Endothelial cell of umbilical vein (primary cell): ENCODE data around the gene SUCLG2. TPM values are rescaled to one million over a fixed set of nuclear protein-coding genes. Genes with fewer than 3 reads are reported as not detected.

Experiments
- BruUV-seq: library from RNA; stranded (reverse); fragments of 400-500 nt; replicated peaks from 2 replicates; lab custom pipeline; 2021; lab: Mats Ljungman, UMichigan
- CTCF ChIA-PET: fragments of 300-600, 350-600 bp; sonication (Branson Sonifier 250); formaldehyde crosslinking; loops from one replicate; lab custom pipeline; 2021; ENCODE audit warnings: antibody characterized with exemption, inconsistent platforms; lab: Charles Lee
- POLR2A ChIA-PET: fragments of 300-600, 350-600 bp; sonication (Branson Sonifier 250); formaldehyde crosslinking; loops from one replicate; lab custom pipeline; 2021; ENCODE audit warnings: antibody characterized with exemption, inconsistent platforms; lab: Charles Lee
- DNase-seq: peaks from one replicate; pipeline ENCODE4 v3.0.0-alpha.2; 2011; ENCODE audit warnings: low read depth, low spot score
- FAIRE-seq: peaks from 2 replicates; lab custom pipeline; 2011; peaks lifted over from hg19 to GRCh38; lab: Jason Lieb, UNC
- H2AFZ ChIP-seq: 2 replicates; pipeline ENCODE4 v1.6.0; 2012; ENCODE audit warnings: low read depth, low read length, control low read depth, inconsistent platforms
- H3K27ac ChIP-seq: 2 replicates; pipeline ENCODE4 v1.5.1; 2011; ENCODE audit warnings: low read depth, mild to moderate bottlenecking, control low read depth, low read length, moderate library complexity; ENCODE audit not compliant: insufficient read depth
- H3K27me3 ChIP-seq, 2 experiments: 2 replicates each; pipeline versions ENCODE4 v1.6.0 to v1.6.1; 2011; ENCODE audit warnings: low read length in 2 of 2, mixed read lengths in 1 of 2; ENCODE audit not compliant: control insufficient read depth in 2 of 2, insufficient read depth in 2 of 2
- H3K36me3 ChIP-seq, 2 experiments: 2 replicates in 1 of 2; 3 replicates in 1 of 2; pipeline ENCODE4 v1.5.1; 2011; ENCODE audit warnings: low read length in 2 of 2, mild to moderate bottlenecking in 1 of 2, moderate library complexity in 1 of 2; ENCODE audit not compliant: control insufficient read depth in 2 of 2, insufficient read depth in 2 of 2; ENCODE audit errors: extremely low read depth in 1 of 2
- H3K4me1 ChIP-seq: 3 replicates; pipeline ENCODE4 v1.5.1; 2011; ENCODE audit warnings: mild to moderate bottlenecking, low read length; ENCODE audit not compliant: control insufficient read depth, insufficient read depth; ENCODE audit errors: extremely low read depth
- H3K4me2 ChIP-seq: 2 replicates; pipeline ENCODE4 v1.6.1; 2011; ENCODE audit warnings: low read length, control low read depth, mixed read lengths; ENCODE audit not compliant: insufficient read depth
- H3K4me3 ChIP-seq, 3 experiments: fragments of 200-600 bp in 1 of 3; sonication (generic), shearing (Covaris generic) in 1 of 3; replicated peaks in 1 of 3; 2 replicates each; pipeline ENCODE4 v1.5.1; 2011 to 2016; ENCODE audit warnings: control low read depth in 3 of 3, low read length in 3 of 3, mild to moderate bottlenecking in 2 of 3, inconsistent platforms in 1 of 3, low read depth in 1 of 3, moderate library complexity in 1 of 3; ENCODE audit not compliant: insufficient read depth in 1 of 3
- H3K79me2 ChIP-seq: 2 replicates; pipeline ENCODE4 v1.6.0; 2012; ENCODE audit warnings: low read length, inconsistent platforms; ENCODE audit not compliant: control insufficient read depth, insufficient read depth
- H3K9ac ChIP-seq: replicated peaks from 2 replicates; pipeline ENCODE3; 2011; ENCODE audit warnings: low read length, control low read depth; ENCODE audit not compliant: insufficient read depth; ENCODE audit errors: extremely low read depth
- H3K9me1 ChIP-seq: replicated peaks from 3 replicates; pipeline ENCODE4 v1.6.0; 2011; ENCODE audit warnings: mild to moderate bottlenecking, low read length; ENCODE audit not compliant: control insufficient read depth, insufficient read depth; ENCODE audit errors: extremely low read depth
- H3K9me3 ChIP-seq: replicated peaks from 2 replicates; pipeline ENCODE4 v1.5.1; 2012; ENCODE audit warnings: low read length, inconsistent platforms; ENCODE audit not compliant: control insufficient read depth, insufficient read depth
- H4K20me1 ChIP-seq: replicated peaks from 2 replicates; pipeline ENCODE3; 2011; ENCODE audit warnings: mild to moderate bottlenecking, low read length; ENCODE audit not compliant: control insufficient read depth, insufficient read depth; ENCODE audit errors: extremely low read depth
- CTCF ChIP-seq, 2 donors: IDR thresholded peaks; 1 replicate in 1 of 2; 2 replicates in 1 of 2; pipeline ENCODE4 v1.5.1; 2011; ENCODE audit warnings: low read length in 2 of 2, mild to moderate bottlenecking in 2 of 2, moderate library complexity in 2 of 2, control low read depth in 1 of 2, inconsistent platforms in 1 of 2, low read depth in 1 of 2; ENCODE audit not compliant: insufficient read depth in 1 of 2; ENCODE audit errors: extremely low read depth in 1 of 2
- EZH2 ChIP-seq: IDR thresholded peaks from 2 replicates; pipeline ENCODE4 v1.6.1; 2012; ENCODE audit warnings: borderline replicate concordance, low read depth, mild to moderate bottlenecking, moderate library complexity, low read length, inconsistent platforms; ENCODE audit not compliant: severe bottlenecking
- FOS ChIP-seq: IDR thresholded peaks from 2 replicates; pipeline ENCODE4 v1.6.1; 2011; ENCODE audit warnings: mild to moderate bottlenecking, low read length, moderate library complexity, borderline replicate concordance; ENCODE audit not compliant: insufficient read depth
- GATA2 ChIP-seq: IDR thresholded peaks from 2 replicates; pipeline ENCODE4 v1.7.0; 2011; ENCODE audit warnings: low read depth, mild to moderate bottlenecking, moderate library complexity, mixed read lengths, low read length; ENCODE audit not compliant: insufficient read length, insufficient read depth
- JUN ChIP-seq: IDR thresholded peaks from 2 replicates; pipeline ENCODE4 v1.6.1; 2011; ENCODE audit warnings: borderline replicate concordance, low read depth; ENCODE audit not compliant: insufficient read length, insufficient read depth
- MAX ChIP-seq: IDR thresholded peaks from 2 replicates; pipeline ENCODE4 v1.6.1; 2011; ENCODE audit not compliant: insufficient read depth, insufficient read length
- MYC ChIP-seq: IDR thresholded peaks from one replicate; pipeline ENCODE4 v1.6.1; 2011; ENCODE audit warnings: mild to moderate bottlenecking, low read depth, low read length
- POLR2A ChIP-seq: IDR thresholded peaks from 2 replicates; pipeline ENCODE4 v1.6.1; 2012; ENCODE audit warnings: low read depth, mild to moderate bottlenecking, control low read depth, low read length
- POLR2AphosphoS5 ChIP-seq: IDR thresholded peaks from 2 replicates; pipeline ENCODE4 v1.6.1; 2012; ENCODE audit warnings: low read depth, mild to moderate bottlenecking, control low read depth, low read length, moderate library complexity; ENCODE audit not compliant: insufficient read depth
- dilution Hi-C: fragments of 300-500 bp; cut with MboI; formaldehyde crosslinking; loops from one replicate; pipeline ENCODE4 v1.15.0; 2019; ENCODE audit warnings: low sequenced_read_pairs; ENCODE audit not compliant: extremely low pct_ligation_motif_present
- intact Hi-C: fragments of 100-400 bp; cut with micrococcal nuclease; formaldehyde crosslinking; loops from one replicate; pipeline ENCODE4 v1.10.0; 2022
- polyA plus RNA-seq, 4 experiments: library from polyadenylated mRNA; depleted of rRNA in 3 of 4; stranded (reverse) in 3 of 4; unstranded in 1 of 4; fragments of >200 nt; gene quantifications; 2 replicates each; pipeline versions ENCODE4 v1.2.1 to v1.2.3, GENCODE V29; 2011 to 2012; ENCODE audit warnings: missing spikeins in 1 of 4
- total RNA-seq: library from RNA; stranded (reverse); gene quantifications from 2 replicates; pipeline ENCODE4 v1.2.3, GENCODE V29; 2021

The SUCLG2 gene
- total and polyA plus RNA-seq, 2 donors (not counting 3 experiments of a cell fraction or from before 2014, with no cell fraction given): 8.1 to 38.3 TPM

GRCh38 chr3:67362686-67363085 lies 291.7 kb downstream of the SUCLG2 start:
- H3K4me2 ChIP-seq: no peak overlapping the region
- intact Hi-C loops (no loop called here), dilution Hi-C loops (no loop called here)
- FAIRE-seq (no peak), DNase-seq (peak; percentile 18)
- POLR2A ChIA-PET: no interaction called here
- TF ChIP-seq FOS (peak; percentile 32), GATA2 (peak; percentile 16), JUN (no peak), MYC (no peak)
- no peaks in the 10 kb centered on the region for H3K79me2 ChIP-seq
- no peak overlapping the region for H3K4me3 ChIP-seq
- H3K27me3 ChIP-seq: no peaks in the 10 kb centered on the region
- CTCF ChIA-PET: interaction anchor here (0.9 to 1.1 kb wide), 2 partner anchors 11 to 19 kb away, joined by 3 read pairs; no protein-coding TSS in a partner anchor
- H4K20me1 ChIP-seq: no peaks in the 10 kb centered on the region
- no peak overlapping the region for H3K27ac ChIP-seq
- BruUV-seq: no TSS peak
- no peaks in the 10 kb centered on the region for H3K4me1 ChIP-seq
- H2AFZ ChIP-seq: no peak overlapping the region
- H3K9me1 ChIP-seq: no peaks in the 10 kb centered on the region
- no peaks in the 10 kb centered on the region for H3K9me3 ChIP-seq
- no peaks in the 10 kb centered on the region for H3K36me3 ChIP-seq
- no peak overlapping the region for H3K9ac ChIP-seq

GRCh38 chr3:67361770-67362169 lies 292.6 kb downstream of the SUCLG2 start:
- no peaks in the 10 kb centered on the region for H3K4me1 ChIP-seq
- no peak for FAIRE-seq
- intact Hi-C loops: no loop called here
- no peak for TF ChIP-seq GATA2
- TF ChIP-seq EZH2: no peak
- no peak for TF ChIP-seq CTCF (IDR thresholded peaks at IDR 0.05; ENCODE audit: extremely low read depth in 1 of 2, insufficient read depth in 1 of 2, low read depth in 1 of 2, low read length in 2 of 2)
- no peak for TF ChIP-seq MYC
- TF ChIP-seq POLR2A: no peak
- no peak for TF ChIP-seq JUN
- no peak for TF ChIP-seq FOS
- TF ChIP-seq POLR2AphosphoS5: no peak
- no peak for TF ChIP-seq MAX
- H3K27ac ChIP-seq: no peak overlapping the region
- no peaks in the 10 kb centered on the region for H3K9me3 ChIP-seq
- H4K20me1 ChIP-seq: no peaks in the 10 kb centered on the region
- no peak overlapping the region for H3K4me3 ChIP-seq
- no TSS peak for BruUV-seq
- no peak overlapping the region for H2AFZ ChIP-seq
- H3K9me1 ChIP-seq: no peaks in the 10 kb centered on the region
- no peaks in the 10 kb centered on the region for H3K36me3 ChIP-seq
- ChIA-PET POLR2A (no interaction called here), CTCF (interaction anchor here (0.9 to 1.1 kb wide), 2 partner anchors 12 to 20 kb away, joined by 3 read pairs; no protein-coding TSS in a partner anchor)
- H3K9ac ChIP-seq: no peak overlapping the region
- dilution Hi-C loops: no loop called here
- no peaks in the 10 kb centered on the region for H3K79me2 ChIP-seq
- H3K27me3 ChIP-seq: no peaks in the 10 kb centered on the region
- H3K4me2 ChIP-seq: no peak overlapping the region
- DNase-seq: no peak
